HuH-7 (cell line): Measurements from ENCODE around the gene OR10AG1.

Experiments used
- DNase-seq: peaks from one replicate; pipeline ENCODE4 v3.0.0; 2011; ENCODE audit warnings: low spot score

Gene OR10AG1, protein sequence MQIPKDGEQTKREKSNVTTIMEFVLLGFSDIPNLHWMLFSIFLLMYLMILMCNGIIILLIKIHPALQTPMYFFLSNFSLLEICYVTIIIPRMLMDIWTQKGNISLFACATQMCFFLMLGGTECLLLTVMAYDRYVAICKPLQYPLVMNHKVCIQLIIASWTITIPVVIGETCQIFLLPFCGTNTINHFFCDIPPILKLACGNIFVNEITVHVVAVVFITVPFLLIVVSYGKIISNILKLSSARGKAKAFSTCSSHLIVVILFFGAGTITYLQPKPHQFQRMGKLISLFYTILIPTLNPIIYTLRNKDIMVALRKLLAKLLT

DNA sequence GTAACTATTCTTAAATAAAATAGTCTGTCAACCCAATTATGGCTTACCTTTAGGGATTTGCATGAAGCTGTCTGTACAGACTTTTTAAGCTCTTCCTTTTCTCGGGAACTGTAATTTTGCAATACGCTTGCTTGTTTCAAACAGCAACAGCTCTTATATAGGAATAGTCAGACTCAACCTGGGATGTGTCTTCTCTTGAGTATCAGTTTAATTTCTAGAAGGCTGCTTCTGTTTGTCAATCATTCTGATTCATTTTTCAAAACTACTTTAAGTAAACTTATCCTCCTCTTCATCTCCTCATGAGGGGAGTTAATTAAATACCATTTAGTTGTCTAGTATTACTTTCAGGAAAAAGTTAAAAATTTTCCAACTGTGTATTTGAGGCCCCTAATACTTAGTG is at the start of gene OR10AG1:
Gene OR10AG1, minus strand, starts transcription at position 101 of the 400 bp plus-strand sequence. Its CDS starts 38 bp downstream, at position 63.
- DNase-seq, result no peak

DNA sequence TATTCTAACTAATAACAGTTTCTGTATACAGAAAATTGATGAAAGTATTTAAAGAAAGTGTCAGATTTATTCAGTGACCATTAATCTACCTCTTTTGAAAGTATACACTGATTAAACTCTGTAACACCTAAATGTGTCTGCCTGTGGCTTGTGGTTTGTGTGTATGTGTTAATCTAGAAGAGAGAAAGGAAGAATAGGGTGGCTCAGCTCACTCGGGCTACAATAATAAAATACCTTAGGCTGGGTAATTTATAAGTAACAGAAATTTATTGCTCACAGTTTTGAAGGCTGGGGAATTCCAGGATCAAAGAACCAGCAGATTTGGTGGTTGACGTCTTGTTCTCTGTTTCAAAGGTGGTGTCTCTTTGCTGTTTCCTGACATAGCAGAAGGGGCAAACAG is 44.1 kb upstream of the OR10AG1 start:
- no peak for DNase-seq

DNA sequence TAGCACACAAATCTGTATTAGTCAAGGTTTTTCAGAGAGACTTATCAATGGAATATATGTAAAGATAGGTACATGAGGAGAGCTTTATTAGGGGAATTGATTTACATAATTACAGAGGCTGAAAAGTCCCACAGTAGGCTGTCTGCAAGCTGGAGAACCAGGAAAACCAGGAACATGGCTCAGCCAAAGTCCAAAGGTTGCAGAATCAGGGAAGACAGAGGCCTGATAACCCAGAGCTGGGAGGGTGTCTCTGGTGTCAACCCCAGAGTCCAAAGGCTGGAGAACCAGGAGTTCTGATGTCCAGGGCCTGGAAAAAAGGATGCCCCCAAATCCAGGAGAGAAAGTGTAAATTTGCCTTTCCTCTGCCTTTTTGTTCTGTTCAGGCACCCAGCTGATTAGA is 41.0 kb upstream of the OR10AG1 start:
- no peak for DNase-seq

DNA sequence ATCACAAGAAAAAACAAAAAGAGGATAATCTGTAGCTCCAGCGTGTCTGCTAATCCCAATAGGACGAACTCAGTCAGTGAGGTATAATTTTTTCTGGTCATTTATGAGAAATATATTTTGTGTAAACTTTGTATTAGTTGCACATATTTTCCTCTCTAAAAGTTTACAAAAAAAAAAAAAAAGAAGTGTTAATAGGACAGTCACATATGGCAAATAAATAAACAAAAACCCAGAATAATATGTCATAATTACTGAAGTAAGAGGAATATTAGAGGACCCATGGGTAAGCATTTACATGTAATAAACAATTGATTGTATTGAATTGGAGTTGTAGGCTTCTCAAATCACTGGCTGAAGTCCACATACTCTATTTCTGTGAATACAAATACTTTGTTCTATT is 24.8 kb upstream of the OR10AG1 start, which contains the start of gene OR5F1:
Gene OR5F1, minus strand, starts transcription at position 101 of the 400 bp plus-strand sequence. Its CDS starts 0 bp downstream, at position 101.
- no peak for DNase-seq

DNA sequence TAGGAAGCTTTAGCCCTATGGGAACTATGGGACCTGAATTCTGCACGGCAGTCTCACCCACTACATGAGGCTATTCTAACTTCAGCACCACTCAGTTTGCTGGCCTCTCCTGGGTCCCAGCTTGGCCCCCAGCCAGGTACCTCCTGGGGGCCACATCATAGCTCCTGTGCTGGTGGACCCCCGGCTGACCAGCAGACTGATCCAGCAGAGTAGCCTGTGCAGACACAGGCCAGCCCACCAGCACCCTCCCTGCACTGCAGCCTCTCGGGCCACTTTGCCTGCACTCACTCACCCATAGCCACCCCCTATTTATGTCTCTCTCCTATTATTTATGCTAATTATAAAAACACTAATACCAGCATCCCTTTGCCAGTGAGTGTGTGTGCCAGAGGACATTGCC is 1.2 kb upstream of the OR10AG1 start:
- no peak for DNase-seq

DNA sequence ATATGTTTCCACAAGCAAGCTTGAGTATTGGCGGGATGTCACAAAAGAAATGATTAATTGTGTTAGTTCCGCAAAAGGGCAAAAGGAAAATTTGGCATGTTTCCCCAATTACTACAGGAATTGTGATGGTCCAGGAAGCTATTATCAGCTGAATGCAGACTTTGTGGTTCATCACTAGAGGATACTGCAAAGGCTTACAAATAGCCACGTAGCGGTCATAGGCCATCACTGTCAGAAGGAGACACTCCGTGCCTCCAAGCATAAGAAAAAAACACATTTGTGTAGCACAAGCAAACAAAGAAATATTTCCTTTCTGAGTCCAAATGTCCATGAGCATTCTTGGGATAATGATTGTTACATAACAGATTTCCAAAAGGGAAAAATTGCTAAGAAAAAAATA is 1.8 kb downstream of the OR10AG1 start:
- no peak for DNase-seq

DNA sequence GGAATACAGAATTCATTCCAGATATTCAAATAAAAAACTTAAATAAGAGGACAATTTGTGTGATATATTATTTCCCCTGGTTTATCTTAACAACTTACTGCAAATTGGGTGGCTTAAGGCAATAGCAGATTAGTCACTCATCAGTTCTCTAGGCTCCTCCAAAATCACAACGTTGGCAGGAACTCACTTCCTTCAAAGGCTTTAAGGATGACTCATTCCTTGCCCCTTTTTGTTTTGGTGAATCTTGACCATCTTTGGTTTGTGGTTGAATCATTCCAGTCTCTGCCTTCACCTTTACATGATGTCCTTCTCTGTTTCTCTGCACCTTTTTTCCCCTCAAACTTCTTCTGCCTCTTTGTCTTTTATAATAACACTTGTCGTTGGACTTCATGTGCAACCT is 3.4 kb downstream of the OR10AG1 start:
- no peak for DNase-seq

DNA sequence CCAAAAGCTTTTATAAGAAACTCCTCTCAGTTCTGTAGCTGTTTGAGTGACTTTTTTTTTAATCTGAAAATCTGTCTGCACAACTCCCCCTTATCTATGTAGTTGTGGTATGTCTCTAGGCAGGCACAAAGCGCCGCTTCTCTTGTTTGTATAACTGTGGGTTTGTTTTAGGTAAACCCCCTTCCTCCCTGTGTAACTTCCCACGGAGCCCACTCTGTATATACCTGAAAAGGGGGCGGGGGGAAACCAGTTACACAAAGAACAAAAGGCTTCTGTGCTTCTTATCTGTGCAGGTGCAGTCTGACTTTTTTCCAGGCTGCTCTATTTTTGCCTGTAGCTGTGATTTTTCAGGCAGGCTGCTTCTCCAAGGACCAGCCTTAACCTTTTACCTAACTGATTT is 13.2 kb downstream of the OR10AG1 start:
- no peak for DNase-seq

DNA sequence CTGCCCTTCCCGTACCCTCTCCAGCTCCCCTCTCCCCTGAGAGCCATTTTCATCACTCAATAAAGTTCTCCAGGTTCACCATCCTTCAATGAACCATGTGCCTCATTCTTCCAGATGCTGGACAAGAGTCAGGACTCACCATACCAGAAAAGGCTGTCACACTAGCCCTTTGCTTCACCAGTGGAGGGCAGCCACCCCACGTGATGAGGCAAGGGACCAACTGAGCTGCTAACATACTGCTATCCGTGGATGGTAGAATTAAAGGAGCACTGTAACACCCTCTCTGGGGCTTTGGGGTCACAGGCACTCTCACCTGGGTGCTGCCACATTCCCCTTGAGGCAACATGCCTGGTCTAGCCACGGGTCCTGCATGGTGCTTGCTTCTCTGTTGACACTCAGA is 20.4 kb downstream of the OR10AG1 start:
- no peak for DNase-seq

DNA sequence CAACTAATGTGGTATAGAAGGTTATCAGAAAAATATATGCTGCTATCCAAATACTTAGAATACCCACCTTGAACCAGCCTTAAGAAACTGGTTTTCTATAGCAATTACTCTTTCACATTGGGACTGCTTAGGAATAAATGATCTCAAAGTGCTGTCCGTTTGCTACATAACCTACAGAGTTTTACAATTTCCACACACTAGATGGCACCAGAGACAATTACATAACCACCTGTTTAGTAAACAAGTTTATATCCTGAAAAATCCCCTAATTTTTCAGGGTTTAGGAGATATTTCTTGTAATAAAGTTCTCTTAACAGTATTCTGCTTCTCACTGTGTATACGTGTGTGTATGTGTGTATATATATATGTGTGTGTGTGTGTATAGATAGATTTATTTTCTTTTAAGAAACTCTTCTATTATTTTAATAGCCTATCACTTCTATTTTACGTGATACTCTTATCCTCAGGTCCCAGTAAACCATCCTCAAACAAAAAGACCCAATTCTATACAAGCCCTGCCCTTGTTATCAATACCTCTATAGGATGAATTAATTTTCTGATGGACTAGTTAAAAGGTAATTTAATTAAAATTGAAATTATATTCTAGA is 26.9 kb downstream of the OR10AG1 start:
- DNase-seq, result peak; percentile 14

DNA sequence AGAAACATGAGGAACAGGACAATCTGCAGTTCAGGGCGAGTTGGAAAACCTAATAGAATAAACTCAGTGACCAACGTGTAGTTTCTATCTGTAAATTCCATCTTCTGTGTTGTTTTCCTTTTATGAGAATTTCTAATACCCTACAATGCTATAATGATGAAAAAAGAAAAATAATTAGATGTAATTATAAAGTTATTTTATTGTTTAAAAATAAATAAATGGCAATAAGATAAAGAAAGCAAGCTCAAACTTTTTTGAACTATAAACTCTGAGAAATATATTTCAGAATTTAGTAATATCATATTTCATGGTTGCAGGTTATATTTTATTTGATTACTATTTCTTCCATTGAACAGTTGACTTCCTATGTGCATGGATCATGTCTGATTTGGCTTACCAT is 33.4 kb downstream of the OR10AG1 start, which contains the start of gene OR5I1:
Gene OR5I1, minus strand, starts transcription at position 101 of the 400 bp plus-strand sequence. Its CDS starts 0 bp downstream, at position 101.
- no peak for DNase-seq

DNA sequence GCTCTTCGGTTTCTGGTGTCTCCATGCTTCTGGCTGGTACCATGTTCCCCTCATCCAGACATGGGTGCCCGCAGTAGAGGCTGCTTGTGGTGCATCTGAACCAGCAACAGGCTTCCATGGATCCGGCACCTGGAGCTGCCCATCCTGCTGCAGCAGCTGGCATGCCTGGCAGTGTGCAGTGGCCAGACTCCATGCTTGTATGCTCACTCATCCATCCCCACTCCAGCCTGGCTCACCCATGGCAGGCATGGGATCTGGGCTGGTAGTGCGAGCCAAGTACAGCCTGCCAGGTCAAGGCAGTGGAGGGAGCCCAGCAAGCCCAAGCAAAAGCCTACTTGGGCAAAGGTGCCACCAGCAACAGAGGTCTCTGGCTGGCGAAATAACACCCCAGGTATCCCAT is 49.2 kb downstream of the OR10AG1 start:
- DNase-seq, result no peak
